Common myeloid progenitor, CD34-positive (primary cell): ENCODE data around the gene CMTM4.

Source experiments
- CTCF ChIA-PET: fragments of 350-600 bp; sonication (Branson Sonifier 250); formaldehyde crosslinking; loops from one replicate; lab custom pipeline; 2021; ENCODE audit warnings: antibody characterized with exemption; lab: Charles Lee
- POLR2A ChIA-PET: fragments of 350-600 bp; sonication (Branson Sonifier 250); formaldehyde crosslinking; loops from one replicate; lab custom pipeline; 2021; ENCODE audit warnings: antibody characterized with exemption; lab: Charles Lee
- DNase-seq, 3 donors: peaks; one replicate each; pipeline versions ENCODE4 v3.0.0 to v3.0.0-alpha.2; 2013
- H3K27ac ChIP-seq, 2 experiments: 1 replicate in 1 of 2; 2 replicates in 1 of 2; pipeline ENCODE4 v1.7.0; 2013; ENCODE audit warnings: inconsistent platforms in 2 of 2, low read length in 2 of 2, mild to moderate bottlenecking in 2 of 2, low read depth in 1 of 2, moderate library complexity in 1 of 2; ENCODE audit not compliant: severe bottlenecking in 2 of 2, insufficient read depth in 1 of 2, poor library complexity in 1 of 2
- H3K27me3 ChIP-seq, 5 experiments: replicated peaks in 2 of 5; 1 replicate in 3 of 5; 2 replicates in 2 of 5; pipeline versions ENCODE4 v1.6.1 to v1.7.0; 2013; ENCODE audit warnings: low read length in 4 of 5, mild to moderate bottlenecking in 2 of 5, moderate library complexity in 2 of 5, inconsistent platforms in 1 of 5; ENCODE audit not compliant: insufficient read depth in 5 of 5, control insufficient read depth in 4 of 5
- H3K36me3 ChIP-seq, 4 experiments: 1 replicate in 2 of 4; 2 replicates in 2 of 4; pipeline versions ENCODE4 v1.6.1 to v1.7.0; 2013; ENCODE audit warnings: low read length in 3 of 4, control low read depth in 1 of 4, mild to moderate bottlenecking in 1 of 4; ENCODE audit not compliant: control insufficient read depth in 4 of 4, insufficient read depth in 4 of 4
- H3K4me1 ChIP-seq, 4 experiments: 1 replicate in 3 of 4; 2 replicates in 1 of 4; pipeline versions ENCODE4 v1.6.1 to v1.7.1; 2013; ENCODE audit warnings: low read length in 3 of 4, mild to moderate bottlenecking in 3 of 4, control low read depth in 1 of 4, inconsistent platforms in 1 of 4, moderate library complexity in 1 of 4; ENCODE audit not compliant: control insufficient read depth in 4 of 4, insufficient read depth in 4 of 4; ENCODE audit errors: control extremely low read depth in 1 of 4
- H3K4me3 ChIP-seq, 7 experiments: 1 replicate in 4 of 7; 2 replicates in 3 of 7; pipeline versions ENCODE4 v1.5.1 to v1.7.0; 2013; ENCODE audit warnings: mild to moderate bottlenecking in 7 of 7, low read length in 6 of 7, moderate library complexity in 6 of 7, inconsistent platforms in 2 of 7, low read depth in 2 of 7, control low read depth in 1 of 7; ENCODE audit not compliant: insufficient read depth in 4 of 7, control insufficient read depth in 1 of 7; ENCODE audit errors: extremely low read depth in 1 of 7
- H3K9me3 ChIP-seq, 5 experiments: 1 replicate in 4 of 5; 2 replicates in 1 of 5; pipeline versions ENCODE4 v1.6.1 to v1.7.1; 2013; ENCODE audit warnings: low read length in 4 of 5, mild to moderate bottlenecking in 2 of 5, inconsistent platforms in 1 of 5, low read depth in 1 of 5, moderate library complexity in 1 of 5; ENCODE audit not compliant: control insufficient read depth in 4 of 5, insufficient read depth in 2 of 5; ENCODE audit errors: control extremely low read depth in 1 of 5
- WGBS: methylation state at CpG from one replicate; pipeline ENCODE4 v1.1.5; 2013; ENCODE audit not compliant: insufficient coverage; 5-methylcytosine and 5-hydroxymethylcytosine counted together

The CMTM4 gene

GRCh38 chr16:66581246-66581952 is 115.1 kb downstream of the CMTM4 start:
- Histone ChIP-seq H3K9me3 (no peaks in the 10 kb centered on the region), H3K36me3 (no peaks in the 10 kb centered on the region), H3K4me1 (peaks cover 8 to 43% (median 36%) of the 10 kb centered on the region in 4 experiments), H3K4me3 (no peak overlapping the region), H3K27ac (no peak overlapping the region), H3K27me3 (peaks cover 0 to 1% (median 0%) of the 10 kb centered on the region in 5 experiments)
- WGBS: 100% methylated on average over 2 of the region's 3 CpGs
- ChIA-PET CTCF (interaction anchor here (1.3 to 6.1 kb wide), 10 partner anchors 8 to 101 kb away, joined by 3 to 41 read pairs (median 6); no protein-coding TSS in a partner anchor), POLR2A (no interaction called here)
- DNase-seq: no peak

GRCh38 chr16:66580605-66581209 is 115.8 kb downstream of the CMTM4 start:
- H3K36me3 ChIP-seq: no peaks in the 10 kb centered on the region
- no peak overlapping the region for H3K27ac ChIP-seq
- ChIA-PET CTCF (interaction anchor here (1.2 to 6.1 kb wide), 9 partner anchors 9 to 100 kb away, joined by 3 to 41 read pairs (median 5); no protein-coding TSS in a partner anchor), POLR2A (no interaction called here)
- 95% methylated on average over 4 of the region's 4 CpGs for WGBS
- no peaks in the 10 kb centered on the region for H3K9me3 ChIP-seq
- H3K4me3 ChIP-seq: no peak overlapping the region
- H3K4me1 ChIP-seq: peaks cover 8 to 36% (median 29%) of the 10 kb centered on the region in 4 experiments
- H3K27me3 ChIP-seq: peaks cover 0 to 1% (median 0%) of the 10 kb centered on the region in 5 experiments
- DNase-seq: no peak

DNA sequence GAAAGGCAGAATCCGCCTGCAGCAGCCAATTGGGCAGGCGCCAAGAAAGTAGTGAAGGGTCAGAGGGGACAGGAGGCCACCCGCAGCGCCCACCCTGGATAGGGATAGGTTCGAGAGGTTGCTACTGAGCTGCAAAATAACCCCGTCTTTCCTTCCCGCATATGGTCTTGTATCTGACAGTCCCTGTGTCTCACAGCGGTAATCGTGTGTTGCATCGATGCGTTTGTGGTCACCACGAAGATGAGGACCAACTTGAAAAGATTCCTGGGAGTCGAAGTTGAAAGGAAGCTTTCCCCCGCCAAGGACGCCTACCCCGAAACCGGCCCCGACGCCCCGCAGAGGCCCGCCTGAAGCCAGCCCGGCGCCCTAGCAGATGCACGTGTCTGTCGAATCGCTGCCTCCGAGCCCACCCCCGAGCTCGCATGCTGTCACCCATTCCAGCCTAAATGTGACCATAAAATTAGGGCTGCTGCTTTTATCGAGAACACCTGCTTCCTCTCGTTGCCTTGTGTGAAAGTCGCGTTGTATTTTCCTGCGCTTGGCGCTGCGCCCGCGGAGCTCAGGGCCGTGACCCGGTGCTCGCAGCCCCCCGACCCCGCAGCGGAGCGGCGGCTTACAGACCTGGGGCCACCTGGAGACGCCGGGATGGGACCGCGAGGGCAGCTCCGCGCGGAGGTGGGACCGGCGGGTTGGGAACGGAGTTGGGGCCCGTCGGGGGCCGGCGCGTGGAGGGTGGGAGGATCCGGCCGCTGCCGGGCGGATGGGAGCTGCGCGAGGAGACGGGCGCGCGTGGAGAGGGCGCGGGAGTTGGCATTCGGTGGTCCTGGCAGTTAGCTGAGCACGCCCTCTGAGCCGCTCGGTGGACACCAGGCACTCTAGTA is 117.7 kb downstream of the CMTM4 start, which contains the start of gene CMTM2:
Gene CMTM2 (plus strand): TSS at position 813 of the 881 bp plus-strand sequence. CDS start 145 bp downstream, outside the sequence.
- H3K27me3 ChIP-seq: peaks cover 0 to 1% (median 0%) of the 10 kb centered on the region in 5 experiments
- H3K36me3 ChIP-seq: no peaks in the 10 kb centered on the region
- H3K4me3 ChIP-seq: peak within 1 kb of the TSS in 4 of 7 experiments; percentile 7 to 59 (median 46)
- H3K27ac ChIP-seq: no peak within 1 kb of the TSS
- no peaks in the 10 kb centered on the region for H3K9me3 ChIP-seq
- 11% methylated on average over 67 of the region's 77 CpGs for WGBS
- peak; percentile 83 to 97 (median 95) for DNase-seq
- CTCF ChIA-PET: interaction anchor here (0.8 to 9.9 kb wide), 12 partner anchors 11 to 92 kb away, joined by 3 to 82 read pairs (median 6); partner anchors contain the start of gene CMTM1
- peaks cover 8 to 38% (median 26%) of the 10 kb centered on the region in 4 experiments for H3K4me1 ChIP-seq
- POLR2A ChIA-PET: interaction anchor here (0.6 to 1.7 kb wide), 3 partner anchors 9 to 25 kb away, joined by 3 to 4 read pairs (median 3); no protein-coding TSS in a partner anchor

- ChIA-PET CTCF (interaction anchor here (1.9 to 9.9 kb wide), 5 partner anchors 12 to 54 kb away, joined by 6 to 82 read pairs (median 13); partner anchors contain the start of genes CKLF and CMTM1), POLR2A (no interaction called here)
- H3K27ac ChIP-seq: no peak overlapping the region
- peaks cover 12 to 56% (median 42%) of the 10 kb centered on the region in 4 experiments for H3K4me1 ChIP-seq
- H3K4me3 ChIP-seq: no peak overlapping the region
- H3K36me3 ChIP-seq: no peaks in the 10 kb centered on the region
- DNase-seq: no peak
- no peaks in the 10 kb centered on the region for H3K9me3 ChIP-seq
- peaks cover 0 to 1% (median 0%) of the 10 kb centered on the region in 5 experiments for H3K27me3 ChIP-seq
- WGBS: 96% methylated on average over 4 of the region's 5 CpGs
Measured at GRCh38 chr16:66576296-66576695, 120.2 kb downstream of the CMTM4 start.

- Histone ChIP-seq H3K4me3 (no peak overlapping the region), H3K4me1 (peaks cover 14 to 60% (median 44%) of the 10 kb centered on the region in 4 experiments), H3K27ac (no peak overlapping the region), H3K27me3 (peaks cover 0 to 1% (median 0%) of the 10 kb centered on the region in 5 experiments), H3K9me3 (no peaks in the 10 kb centered on the region), H3K36me3 (peaks cover 0 to 4% (median 0%) of the 10 kb centered on the region in 4 experiments)
- 93% methylated on average over 3 of the region's 3 CpGs for WGBS
- no peak for DNase-seq
- ChIA-PET CTCF (interaction anchor here (0.9 to 9.9 kb wide), 10 partner anchors 8 to 96 kb away, joined by 3 to 82 read pairs (median 6); partner anchors contain the start of genes CKLF and CMTM1), POLR2A (interaction anchor here (1.7 kb wide), 1 partner anchor 22 kb away, joined by 6 read pairs; the partner anchor contains the start of gene CKLF)
Measured at GRCh38 chr16:66575060-66575459, 121.5 kb downstream of the CMTM4 start.

DNA sequence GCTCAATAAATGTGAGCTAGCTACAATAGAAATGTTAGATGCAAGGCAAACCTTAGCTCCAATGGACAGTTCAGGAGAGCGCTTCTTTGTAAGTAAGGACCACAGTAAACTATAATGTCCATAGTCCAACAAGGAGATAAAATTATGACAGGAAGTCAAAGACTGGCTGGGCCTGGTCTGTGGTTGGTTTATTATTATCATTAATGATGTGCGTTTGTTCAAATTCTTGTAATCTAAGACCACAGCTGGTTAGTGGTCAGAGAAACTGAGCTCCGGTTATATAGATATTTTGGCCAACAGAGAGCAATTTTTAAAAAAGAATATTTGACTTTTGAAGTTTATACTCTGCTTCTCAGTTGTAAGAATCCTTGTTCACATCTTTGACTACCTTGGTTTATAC is 122.0 kb downstream of the CMTM4 start:
- POLR2A ChIA-PET: interaction anchor here (1.7 kb wide), 1 partner anchor 22 kb away, joined by 6 read pairs; the partner anchor contains the start of gene CKLF
- Histone ChIP-seq H3K27ac (no peak overlapping the region), H3K36me3 (peaks cover 0 to 4% (median 0%) of the 10 kb centered on the region in 4 experiments), H3K4me3 (no peak overlapping the region), H3K9me3 (no peaks in the 10 kb centered on the region), H3K27me3 (peaks cover 0 to 1% (median 0%) of the 10 kb centered on the region in 5 experiments), H3K4me1 (peaks cover 14 to 60% (median 42%) of the 10 kb centered on the region in 4 experiments)
- DNase-seq: peak in 2 of 3 donors; percentile 62 to 75
- WGBS: 63% methylated on average over 1 of the region's 3 CpGs
- CTCF ChIA-PET: interaction anchor here (0.9 to 9.9 kb wide), 8 partner anchors 8 to 95 kb away, joined by 3 to 82 read pairs (median 4); partner anchors contain the start of gene CMTM1
